Activated effector memory CD4-positive, alpha-beta T cell treated with anti-CD3 and anti-CD28 coated beads, Interleukin-2, amount 50 U/mL, for 16 hours (primary cell): ENCODE data around the gene PSRC1.

Source experiments
- DNase-seq: peaks from one replicate; pipeline ENCODE4 v3.0.0-alpha.2; 2020

PSRC1 gene

DNA sequence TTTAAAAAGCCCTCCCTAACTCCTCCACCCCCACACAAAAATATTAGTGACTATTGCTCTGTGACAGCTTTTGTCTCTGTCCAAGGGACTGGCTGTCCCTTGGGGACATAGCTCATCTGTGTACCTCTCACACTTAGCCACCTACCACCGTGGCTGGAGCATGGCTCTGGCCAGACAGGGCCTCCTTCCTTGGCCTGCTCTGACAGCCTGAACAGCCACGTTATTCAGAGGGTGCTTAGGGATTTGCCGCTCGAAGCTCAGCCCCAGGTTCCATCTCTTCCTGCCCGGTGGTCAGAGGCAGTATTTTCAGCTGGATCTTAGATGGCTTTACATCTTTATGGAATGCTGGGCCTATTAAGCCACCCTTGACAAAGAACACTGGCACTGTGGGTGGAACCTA, 39.7 kb downstream of the PSRC1 start:
- no peak for DNase-seq

DNA sequence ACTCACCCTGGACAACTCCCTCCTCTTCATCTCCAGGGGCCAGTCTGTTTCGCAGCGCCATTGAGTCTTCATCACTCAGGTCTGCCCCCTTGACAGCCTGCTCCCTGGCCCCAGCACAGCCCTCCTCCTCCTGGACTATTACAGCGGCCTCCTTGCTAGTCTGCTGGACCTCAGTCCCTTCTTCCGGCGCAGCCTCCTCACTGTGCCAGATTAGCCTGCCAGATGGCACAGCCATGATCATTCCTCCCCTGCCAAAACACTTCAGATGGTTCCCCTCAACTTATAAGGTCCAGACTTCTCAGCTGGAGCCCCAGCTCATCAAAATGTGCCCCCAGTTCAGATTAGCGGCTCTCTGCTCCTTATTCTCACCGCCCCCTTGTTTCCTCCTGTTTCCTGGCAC, 40.6 kb downstream of the PSRC1 start:
- no peak for DNase-seq

DNA sequence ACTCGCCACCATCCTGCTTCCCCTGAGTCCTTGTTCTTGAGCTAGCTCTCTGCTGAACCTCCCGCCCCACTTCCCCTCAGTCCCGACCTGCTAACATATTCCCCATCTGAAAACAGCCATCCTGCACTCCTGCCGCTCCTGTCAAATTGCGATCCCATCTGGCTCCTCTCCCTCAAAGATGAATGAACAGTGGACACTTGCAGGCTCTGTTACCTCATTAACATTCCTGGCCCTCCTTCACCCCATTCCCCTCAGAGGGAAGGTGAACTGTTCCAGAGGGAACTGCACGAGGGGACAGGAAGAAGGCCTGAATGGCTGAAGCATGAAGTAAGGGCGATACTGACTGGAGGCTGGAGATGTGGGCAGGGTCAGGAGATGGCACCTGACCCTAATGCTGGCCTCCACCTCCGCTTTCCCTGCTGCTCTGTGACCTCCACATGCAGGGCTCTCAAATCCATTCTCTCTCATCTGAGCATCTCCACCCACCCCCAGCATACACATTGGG, 41.1 kb downstream of the PSRC1 start:
- DNase-seq = no peak

DNA sequence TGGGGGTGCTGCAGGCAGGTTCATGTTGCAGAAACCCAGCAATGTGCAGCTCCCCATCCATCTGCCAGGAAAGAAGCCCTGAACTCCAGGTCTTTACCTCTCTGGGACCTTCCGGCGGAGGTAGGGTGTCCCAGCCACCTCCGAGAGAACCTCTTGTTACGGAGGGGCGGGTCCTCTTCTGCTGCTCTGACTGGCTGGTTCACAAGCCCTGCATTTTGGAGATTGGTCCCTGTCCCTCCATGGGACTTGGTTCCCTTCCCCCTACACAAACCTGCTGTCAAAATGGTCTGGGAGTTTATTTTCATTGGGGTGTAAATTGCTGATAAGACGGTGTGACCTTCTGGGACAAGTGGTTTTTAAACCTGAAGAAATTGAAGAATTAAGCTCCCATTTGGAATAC, 41.6 kb downstream of the PSRC1 start:
- DNase-seq = no peak

DNA sequence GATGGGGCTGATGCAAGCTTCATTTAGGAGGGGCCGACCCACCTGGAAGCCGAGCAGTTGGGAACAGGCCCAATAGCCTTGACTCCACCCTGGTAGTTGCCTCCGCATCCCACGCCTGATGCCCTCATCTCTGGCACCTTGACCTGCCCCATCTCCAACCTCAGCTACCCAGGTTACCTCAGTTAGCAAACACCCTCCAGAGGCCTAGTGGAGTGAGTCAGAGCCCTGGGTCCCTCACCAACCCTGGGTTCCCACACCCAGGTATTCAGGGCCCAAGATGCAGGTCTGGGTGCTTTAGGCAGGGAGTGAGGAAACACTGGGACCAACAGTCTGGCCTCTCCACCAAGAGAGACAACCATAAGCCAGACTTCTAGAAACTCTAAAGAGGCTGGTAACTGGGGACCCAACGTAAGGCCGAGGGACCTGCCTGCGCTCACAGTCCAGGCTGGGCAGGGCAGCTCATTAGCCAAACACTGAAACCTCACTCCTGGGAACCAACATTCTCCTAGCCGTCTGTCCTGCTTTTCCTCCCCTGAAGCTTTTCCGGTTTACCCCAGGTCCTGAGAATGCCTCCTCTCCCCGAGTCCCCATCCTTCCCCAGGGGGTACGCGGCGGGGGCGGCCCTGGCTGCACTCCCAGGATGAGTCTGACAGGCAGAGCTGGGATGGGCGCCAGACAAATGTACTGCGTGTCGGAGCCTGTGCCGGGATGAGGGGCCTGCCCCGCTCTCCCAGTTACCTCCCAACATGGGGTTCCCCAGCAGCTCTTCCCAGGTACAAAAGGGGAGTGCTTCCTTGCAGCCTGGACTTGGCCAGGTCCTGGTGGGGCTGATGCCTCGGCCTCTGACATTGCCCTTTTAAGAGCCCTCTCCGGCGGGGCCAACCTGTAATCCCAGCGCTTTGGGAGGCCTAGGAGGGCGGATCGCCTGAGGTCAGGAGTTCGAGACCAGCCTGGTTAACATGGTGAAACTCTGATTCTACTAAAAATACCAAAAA, 42.5 kb downstream of the PSRC1 start:
- DNase-seq = no peak

DNA sequence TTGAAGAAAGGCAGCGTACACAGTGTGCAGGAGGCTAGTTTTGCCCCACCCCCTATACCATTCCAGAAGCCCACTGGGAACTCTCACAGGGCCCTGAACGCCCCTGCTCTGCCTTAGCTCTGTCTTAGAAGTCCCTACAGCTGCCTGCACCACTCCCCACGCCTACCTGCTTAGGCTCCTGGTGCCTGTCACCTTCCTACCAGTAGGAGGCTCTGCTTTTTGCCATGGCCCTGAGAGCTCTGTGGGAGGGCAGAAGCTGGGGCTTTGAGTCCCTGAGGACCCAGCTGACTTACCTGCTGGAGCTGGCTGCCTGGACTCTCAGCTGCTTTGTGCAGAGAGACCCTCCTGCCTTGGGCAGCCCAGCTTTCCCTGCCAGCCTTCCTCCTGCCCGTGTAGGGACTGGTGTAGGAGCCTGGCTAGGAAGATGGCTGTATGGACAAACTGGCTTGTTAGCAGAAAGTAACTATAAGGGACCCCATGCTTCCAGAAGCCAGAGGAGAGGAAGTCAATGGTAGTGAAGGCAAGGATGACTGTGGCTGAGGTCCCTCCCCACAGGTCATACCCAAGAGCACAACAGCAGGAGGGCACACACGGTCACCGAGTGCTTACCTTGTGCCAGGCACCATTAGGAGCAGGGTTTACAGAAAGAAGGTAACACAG, 43.4 kb downstream of the PSRC1 start:
- no peak for DNase-seq

DNA sequence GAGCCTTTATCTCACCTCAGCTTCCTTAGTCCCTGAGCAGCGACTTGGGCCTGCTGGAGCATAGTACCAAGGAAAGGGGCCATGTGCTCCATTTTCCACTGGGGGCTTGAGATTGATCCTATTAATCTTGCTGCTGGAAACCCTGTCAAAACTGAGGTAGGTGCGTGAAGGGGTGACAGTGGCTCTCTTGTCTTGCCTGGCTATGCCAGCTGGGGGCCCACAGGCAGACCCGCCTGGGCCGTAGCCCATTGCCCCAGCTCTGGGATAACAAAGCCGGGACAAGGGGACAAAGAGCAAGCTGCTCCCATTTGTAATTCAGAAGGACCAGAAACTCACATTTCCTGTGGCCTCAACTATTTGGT, 43.9 kb downstream of the PSRC1 start:
- no peak for DNase-seq

DNA sequence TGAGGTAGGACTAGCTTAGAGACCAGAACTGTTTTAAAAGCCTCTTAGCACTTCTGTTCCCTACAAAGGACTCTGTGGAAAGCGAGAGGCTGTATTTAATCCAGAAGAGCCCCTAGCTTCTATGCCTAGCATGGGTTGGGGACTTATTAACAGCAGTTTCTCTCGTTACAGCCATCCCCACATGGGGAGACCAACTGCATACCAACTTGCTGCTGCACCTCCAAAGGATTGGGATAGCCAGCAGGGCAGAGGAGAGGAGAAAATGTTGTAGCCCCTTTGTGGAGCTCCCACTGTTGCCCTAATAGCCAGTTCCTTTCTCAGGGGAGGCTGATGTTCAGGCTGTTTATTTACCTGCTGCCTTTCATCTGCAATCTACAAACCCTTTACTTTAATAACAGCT, 44.6 kb downstream of the PSRC1 start:
- no peak for DNase-seq

DNA sequence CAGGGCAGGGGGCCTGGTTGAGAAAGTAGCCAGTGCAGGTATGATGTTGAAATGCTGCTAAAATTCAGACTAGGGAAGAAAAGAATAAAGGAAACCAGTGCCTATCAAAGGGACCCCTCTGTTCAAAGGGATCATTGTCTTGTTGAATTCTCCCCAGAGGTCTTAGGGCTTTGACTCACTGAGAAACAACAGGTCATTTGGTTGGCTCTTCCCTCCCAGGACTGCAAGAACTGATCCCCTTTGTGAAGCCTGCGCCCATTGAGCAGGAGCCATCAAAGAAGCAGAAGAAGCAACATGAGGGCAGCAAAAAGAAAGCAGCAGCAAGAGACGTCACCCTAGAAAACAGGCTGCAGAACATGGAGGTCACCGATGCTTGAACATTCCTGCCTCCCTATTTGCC, 45.4 kb downstream of the PSRC1 start:
- no peak for DNase-seq

DNA sequence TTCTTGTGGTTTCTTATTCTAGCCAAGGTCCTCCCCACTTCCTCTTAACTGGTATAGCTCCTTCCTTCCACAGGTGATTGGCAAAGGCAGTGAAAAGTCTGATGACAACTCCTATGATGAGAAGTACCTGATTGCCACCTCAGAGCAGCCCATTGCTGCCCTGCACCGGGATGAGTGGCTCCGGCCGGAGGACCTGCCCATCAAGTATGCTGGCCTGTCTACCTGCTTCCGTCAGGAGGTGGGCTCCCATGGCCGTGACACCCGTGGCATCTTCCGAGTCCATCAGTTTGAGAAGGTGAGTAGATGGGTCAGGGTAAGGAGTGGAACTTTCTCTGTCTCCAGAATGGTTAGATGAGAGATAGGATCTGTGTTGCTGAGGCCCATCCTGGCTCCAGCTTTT, 47.8 kb downstream of the PSRC1 start:
- DNase-seq = no peak

DNA sequence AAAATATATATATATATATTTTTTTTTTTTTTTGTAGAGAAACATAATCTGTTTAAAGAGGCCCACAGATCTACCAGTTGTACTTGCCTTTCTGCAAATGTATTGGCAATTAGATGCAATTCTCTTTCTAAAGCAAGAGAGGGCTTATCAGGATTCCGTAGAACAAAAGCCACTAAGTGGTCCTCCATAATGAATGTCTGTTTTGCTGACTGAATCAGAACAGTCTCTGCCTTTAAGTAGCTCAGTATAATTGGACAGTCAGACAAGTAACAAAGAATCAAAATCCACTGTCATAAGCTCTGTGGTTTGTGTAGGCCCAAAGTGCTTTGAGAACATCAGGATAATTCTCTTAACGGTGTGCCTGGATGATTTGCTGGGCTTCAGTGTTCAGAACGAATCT, 51.9 kb downstream of the PSRC1 start:
- no peak for DNase-seq
